Heart left ventricle (tissue), 16 donors: Measurements from ENCODE around the gene IPO4. TPM values are rescaled to one million over a fixed set of nuclear protein-coding genes. Genes with fewer than 3 reads are reported as not detected.
A peak's percentile ranks its signal among the peaks of the same experiment; 100 is the strongest.

Experiments
- ATAC-seq, 4 donors: fragments of 200-7000 bp; cut with Tn5 transposase; one replicate each; pipeline ENCODE4 v1.9.1; 2020 to 2022; ENCODE audit warnings: moderate library complexity in 4 of 4, mild to moderate bottlenecking in 3 of 4, moderate number of reproducible peaks in 1 of 4
- DNase-seq, 5 donors: peaks; one replicate each; pipeline ENCODE4 v3.0.0-alpha.2; 2020
- H3K27ac ChIP-seq, 12 donors: fragments of 200-600 bp; sonication (generic) in 4 of 12; one replicate each; pipeline versions ENCODE4 v1.5.0 to v1.8.0; 2016 to 2022; ENCODE audit warnings: mild to moderate bottlenecking in 2 of 12
- H3K27me3 ChIP-seq, 9 donors: fragments of 200-600 bp; sonication (generic) in 2 of 9; one replicate each; pipeline versions ENCODE4 v1.5.1 to v1.8.0; 2016 to 2022; ENCODE audit warnings: mild to moderate bottlenecking in 3 of 9
- H3K36me3 ChIP-seq, 9 donors: fragments of 200-600 bp; sonication (generic) in 2 of 9; one replicate each; pipeline versions ENCODE4 v1.5.0 to v1.8.0; 2018 to 2022; ENCODE audit warnings: mild to moderate bottlenecking in 2 of 9
- H3K4me1 ChIP-seq, 12 donors: fragments of 200-600 bp; sonication (generic) in 4 of 12; one replicate each; pipeline versions ENCODE4 v1.5.0 to v1.8.0; 2016 to 2022; ENCODE audit warnings: mild to moderate bottlenecking in 3 of 12
- H3K4me3 ChIP-seq, 12 donors: fragments of 200-600 bp; sonication (generic) in 4 of 12; one replicate each; pipeline versions ENCODE4 v1.5.0 to v1.8.0; 2017 to 2022; ENCODE audit warnings: mild to moderate bottlenecking in 9 of 12, moderate library complexity in 4 of 12
- H3K9me3 ChIP-seq, 12 donors: fragments of 200-600 bp; sonication (generic) in 4 of 12; one replicate each; pipeline versions ENCODE4 v1.5.0 to v1.8.0; 2016 to 2022; ENCODE audit warnings: mild to moderate bottlenecking in 1 of 12
- CTCF ChIP-seq, 12 donors: fragments of 200-600 bp; sonication (generic) in 4 of 12; IDR thresholded peaks; one replicate each; pipeline versions ENCODE4 v1.5.0 to v1.8.0; 2018 to 2022; ENCODE audit warnings: antibody characterized with exemption in 12 of 12, mild to moderate bottlenecking in 5 of 12
- POLR2A ChIP-seq, 2 donors: fragments of 450-650 bp; IDR thresholded peaks; one replicate each; pipeline ENCODE4 v1.6.1; 2017; ENCODE audit warnings: antibody characterized with exemption in 2 of 2, mild to moderate bottlenecking in 2 of 2, moderate library complexity in 2 of 2
- WGBS, 4 donors: extraction: QIAGEN DNeasy Blood & Tissue Kit in 2 of 4; methylation state at CpG; one replicate each; pipeline versions ENCODE4 v1.1.5 to v1.1.7; 2013 to 2018; 5-methylcytosine and 5-hydroxymethylcytosine counted together
- intact Hi-C, 10 donors: fragments of 100-400 bp; cut with DNase I; formaldehyde crosslinking; loops; one replicate each; pipeline versions ENCODE4 v1.11.1 to v1.14.2; 2022
- polyA plus RNA-seq, 2 donors: library from polyadenylated mRNA; stranded (reverse); fragments of 200-250 nt; gene quantifications; one replicate each; pipeline ENCODE4 v1.2.3, GENCODE V29; 2013
- total RNA-seq, 9 donors: library from RNA; depleted of rRNA in 2 of 9; stranded (reverse); fragments of >200 nt in 2 of 9; fragmentation: NEBNext Ultra II Directional in 3 of 9; extraction: Animal tissue kit (Norgen Biotek cat#: 25700) in 3 of 9; gene quantifications; one replicate each; pipeline versions ENCODE4 v1.1.0 to v1.2.4, GENCODE V29; 2016 to 2023
- donor health status: ischemic (EF 13 %, LVEDD 7.1; RV severe dilation, severe dysfunction).
- donor health status: healthy with polysubstance abuse.
- donor health status: DM: no; HTN: yes; CAD: no.
- donor health status: DM: no; HTN: no; CAD: no.
- donor health status: ischemic (EF 25% LVEDD 6.9; RV normal size, moderate dysfunction).
- donor health status: ischemic (EF 25% LVEDD 5.7; RV mildly dilated, moderate dysfunction).
- donor health status: healthy.
- donor health status: DM: yes; HTN: yes; CAD: no.
- donor health status: ischemic (EF 35%, LVEDD 5.7; RV mildly dilated, moderate dysfunction).
- donor health status: nonischemic (EF 11% LVEDD 7.7; RV severe dilation, severe dysfunction).
- donor health status: DM: yes; HTN: yes; CAD: no.
- donor health status: PGD.
- donor health status: ischemic (EF 29% LVEDD 5.4; RV normal size, mild dysfunction).
- donor health status: nonischemic (EF 23%, LVEDD 6.1; RV moderate dilation, normal function).

IPO4 gene
- total and polyA plus RNA-seq, 11 donors: 1.8 to 40.0 (median 17.2) TPM

GRCh38 chr14:24194873-24195185 is 6.2 kb upstream of the IPO4 start:
- H3K36me3 ChIP-seq: peaks cover 0 to 40% (median 26%) of the 10 kb centered on the region in 9 donors
- ATAC-seq: peak in 1 of 4 donors; percentile 4
- WGBS, 4 donors: 36 to 53% (median 49%) methylated on average over 6 to 8 of the region's 8 CpGs

GRCh38 chr14:24194186-24194872 is 5.7 kb upstream of the IPO4 start:
- Histone ChIP-seq H3K36me3 (peaks cover 0 to 38% (median 23%) of the 10 kb centered on the region in 9 donors), H3K27ac (peak overlapping the region in 9 of 12 donors; percentile 95 to 100 (median 98)), H3K27me3 (no peaks in the 10 kb centered on the region), H3K4me1 (peaks cover 2 to 49% (median 24%) of the 10 kb centered on the region in 12 donors), H3K9me3 (no peaks in the 10 kb centered on the region), H3K4me3 (peak overlapping the region in 11 of 12 donors; percentile 67 to 99 (median 91))
- ATAC-seq: no peak
- TF ChIP-seq CTCF (IDR thresholded peaks at IDR 0.05): no peak
- no peak for TF ChIP-seq POLR2A (IDR thresholded peaks at IDR 0.05)
- DNase-seq: no peak
- intact Hi-C loops: loop anchor here in 1 of 10 donors (2.0 kb wide), 1 partner anchor 38 kb away; the partner anchor contains the start of genes GMPR2 and NEDD8
- WGBS, 4 donors: 79 to 85% (median 81%) methylated on average over 7 of the region's 7 CpGs

More at GRCh38 chr14:24194873-24195185, 6.2 kb upstream of the IPO4 start:
- no peaks in the 10 kb centered on the region for H3K27me3 ChIP-seq
- peak overlapping the region; percentile 95 to 100 (median 98) for H3K27ac ChIP-seq
- no peak for TF ChIP-seq POLR2A (IDR thresholded peaks at IDR 0.05)
- TF ChIP-seq CTCF (IDR thresholded peaks at IDR 0.05): no peak
- H3K9me3 ChIP-seq: no peaks in the 10 kb centered on the region
- H3K4me1 ChIP-seq: peaks cover 2 to 51% (median 24%) of the 10 kb centered on the region in 12 donors
- DNase-seq: no peak
- peak overlapping the region; percentile 67 to 99 (median 92) for H3K4me3 ChIP-seq
- intact Hi-C loops: loop anchor here in 1 of 10 donors (2.0 kb wide), 1 partner anchor 38 kb away; the partner anchor contains the start of genes GMPR2 and NEDD8

- no peak overlapping the region for H3K4me3 ChIP-seq
- intact Hi-C loops: no loop called here
- ATAC-seq: no peak
These were observed 4.3 kb upstream of the IPO4 start for GRCh38 chr14:24192933-24193332.

More at GRCh38 chr14:24192933-24193332, 4.3 kb upstream of the IPO4 start:
- DNase-seq: no peak
- H3K36me3 ChIP-seq: peaks cover 0 to 33% (median 23%) of the 10 kb centered on the region in 9 donors
- 88 to 96% (median 95%) methylated on average over 15 of the region's 15 CpGs for WGBS, 4 donors
- H3K27ac ChIP-seq: no peak overlapping the region
- no peak for TF ChIP-seq POLR2A (IDR thresholded peaks at IDR 0.05)
- TF ChIP-seq CTCF (IDR thresholded peaks at IDR 0.05): no peak
- H3K4me1 ChIP-seq: peaks cover 2 to 49% (median 32%) of the 10 kb centered on the region in 12 donors
- H3K27me3 ChIP-seq: no peaks in the 10 kb centered on the region
- H3K9me3 ChIP-seq: no peaks in the 10 kb centered on the region
